ENCODE data around the gene DGCR6.
"Not testable (repeated sequence)": the region's sequence is repeated elsewhere in the genome, so short reads cannot be mapped to it uniquely, and the experiment has no call there.

DGCR6 gene

DNA sequence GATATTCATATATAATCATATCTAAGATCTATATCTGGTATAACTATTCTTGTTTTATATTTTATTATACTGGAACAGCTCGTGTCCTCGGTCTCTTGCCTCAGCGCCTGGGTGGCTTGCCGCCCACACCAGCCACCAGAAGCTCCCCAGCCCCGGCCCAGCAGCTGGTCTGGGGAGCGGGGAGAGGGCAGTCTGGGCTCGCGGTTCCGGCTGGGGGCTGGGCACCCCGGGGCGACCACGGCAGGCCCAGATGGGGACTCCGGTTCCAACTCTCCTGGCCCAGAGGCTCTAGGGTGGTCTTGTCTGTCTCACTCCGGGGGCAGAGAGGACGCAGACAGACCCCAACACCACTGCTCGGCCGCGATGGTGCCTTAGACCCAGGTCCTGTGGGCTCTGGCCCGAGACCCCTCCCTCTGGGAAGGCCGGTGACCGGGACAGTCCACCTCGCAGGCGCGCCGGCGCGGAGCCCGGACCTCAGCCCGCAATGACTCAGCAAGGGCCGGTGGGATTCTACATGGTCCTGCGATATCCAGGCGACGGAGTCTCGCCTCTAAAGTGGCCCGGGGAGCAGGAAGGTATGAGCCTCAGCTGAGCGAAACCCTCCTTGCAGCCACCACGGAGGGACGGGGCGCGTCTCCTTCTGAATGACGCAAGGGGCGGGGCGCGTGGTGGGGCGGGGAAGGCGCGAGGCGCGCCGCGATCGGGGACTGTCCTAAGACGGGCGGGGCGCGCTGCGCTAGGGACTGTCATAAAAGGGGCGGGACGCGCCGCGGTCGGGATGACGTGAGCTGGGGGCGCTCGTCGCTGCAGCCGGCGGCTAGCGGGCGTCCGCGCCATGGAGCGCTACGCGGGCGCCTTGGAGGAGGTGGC, at the start of gene DGCR6:
TSS of gene DGCR6 (plus strand) at position 781 of the 870 bp plus-strand sequence. CDS start at position 836, 55 bp downstream.
- DNase-seq (ENCODE audit: low spot score): no peak

DNA sequence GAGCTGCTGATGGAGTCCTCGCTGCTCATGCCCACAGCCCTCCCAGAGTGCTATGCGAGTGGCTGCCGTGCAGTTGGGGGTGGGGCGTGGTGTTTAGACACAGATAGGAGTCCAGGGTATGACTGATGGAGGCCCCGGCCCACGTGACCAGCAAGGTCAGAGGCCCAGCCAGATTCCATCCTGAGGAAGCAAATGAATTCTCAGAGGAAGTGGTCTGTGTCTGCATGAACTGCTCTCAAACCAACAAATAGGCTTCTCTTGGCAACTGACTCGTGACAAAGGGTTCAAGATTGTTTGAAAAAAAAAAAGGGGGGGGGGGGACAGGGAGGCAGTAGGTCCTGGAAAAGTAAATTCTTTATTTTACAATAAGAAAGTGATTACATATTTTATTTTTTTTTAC, 46.8 kb upstream of the DGCR6 start:
- DNase-seq (ENCODE audit: low spot score): not testable (repeated sequence)

DNA sequence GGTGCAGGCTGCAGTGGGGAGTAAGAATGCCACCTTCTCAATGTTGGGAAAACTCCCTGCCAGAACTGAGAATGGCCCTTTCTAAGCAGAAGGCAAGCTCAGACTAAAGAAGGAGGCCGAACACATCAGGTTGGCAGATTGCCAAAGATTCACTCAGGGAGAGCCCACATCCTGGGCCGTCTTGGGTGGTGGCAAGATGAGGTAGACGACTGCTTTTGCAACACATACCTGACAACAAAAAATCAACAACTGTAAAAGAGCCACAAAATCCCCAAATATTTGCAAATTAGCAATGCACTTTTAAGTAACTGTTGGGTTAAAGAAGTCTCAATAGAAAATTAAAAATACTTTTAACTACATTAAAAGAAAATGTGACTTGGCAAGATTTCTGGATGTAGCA, 24.9 kb upstream of the DGCR6 start:
- DNase-seq (ENCODE audit: low spot score): not testable (repeated sequence)

DNA sequence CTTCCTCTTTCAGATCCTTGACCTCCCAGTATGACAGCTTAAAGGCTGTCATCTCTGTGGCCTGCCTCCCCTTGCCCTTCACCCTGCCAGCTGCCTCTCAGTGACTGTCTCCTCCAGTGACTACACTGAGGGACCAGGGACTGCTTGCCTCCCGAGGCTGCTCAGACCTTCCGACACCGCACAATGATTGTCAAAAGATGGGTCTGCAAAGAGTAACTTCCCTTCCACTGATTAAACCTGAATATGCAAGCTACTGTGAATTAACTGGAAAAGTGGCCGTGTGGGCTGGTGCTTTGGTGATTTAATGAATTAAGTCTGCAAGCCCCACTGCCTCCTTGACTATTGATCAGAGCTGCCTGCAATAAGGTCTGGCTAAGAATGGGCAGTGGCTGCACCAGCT, 21.7 kb upstream of the DGCR6 start:
- DNase-seq (ENCODE audit: low spot score): not testable (repeated sequence)

DNA sequence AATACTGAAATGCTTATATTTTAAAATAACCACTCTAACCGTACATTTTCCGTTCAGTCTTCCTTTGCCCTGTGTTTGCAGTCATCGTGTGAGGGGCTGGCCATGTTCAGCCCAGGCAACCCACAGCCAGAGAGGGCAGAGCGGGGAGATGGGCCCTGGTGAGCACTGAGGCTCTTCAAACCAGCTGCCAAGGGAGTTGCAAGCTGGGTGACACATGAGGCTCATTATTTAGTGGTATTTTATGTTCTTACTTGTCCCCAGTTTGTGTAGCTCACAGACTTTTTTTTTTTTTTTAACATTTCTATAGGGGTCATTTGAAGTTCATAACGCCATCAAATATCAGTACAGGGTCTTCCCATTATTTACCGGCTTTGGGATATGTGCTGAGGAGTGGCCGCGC, 18.0 kb upstream of the DGCR6 start:
- DNase-seq (ENCODE audit: low spot score): no peak

DNA sequence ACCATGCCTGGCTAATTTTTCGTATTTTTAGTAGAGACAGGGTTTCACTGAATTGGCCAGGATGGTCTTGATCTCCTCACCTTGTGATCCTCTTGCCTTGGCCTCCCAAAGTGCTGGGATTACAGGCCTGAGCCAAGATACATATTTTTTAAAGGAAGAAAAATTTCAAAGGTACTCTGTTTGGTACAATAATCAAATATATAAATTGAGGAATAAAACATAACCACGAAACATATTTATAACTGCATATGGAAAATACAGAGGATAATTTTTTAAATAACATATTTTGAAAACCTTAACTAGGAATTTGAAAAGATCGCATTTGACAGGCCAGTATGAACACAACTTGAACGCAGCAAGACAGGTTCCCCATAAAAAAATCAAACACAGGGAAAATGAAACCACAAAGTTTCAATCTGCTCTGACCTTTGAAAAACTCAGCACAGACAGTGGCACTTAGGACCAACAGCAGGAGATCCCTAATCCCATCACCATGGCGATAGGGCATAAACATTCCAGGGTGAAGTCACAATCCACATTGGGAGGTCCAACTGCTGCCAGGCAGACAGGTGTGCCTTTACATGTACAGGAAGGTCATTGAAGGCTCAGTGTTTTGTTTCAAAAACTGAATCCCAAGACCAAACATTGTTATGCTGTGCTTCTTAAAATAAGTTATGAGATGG, 15.5 kb upstream of the DGCR6 start:
- not testable (repeated sequence) for DNase-seq (ENCODE audit: low spot score)

DNA sequence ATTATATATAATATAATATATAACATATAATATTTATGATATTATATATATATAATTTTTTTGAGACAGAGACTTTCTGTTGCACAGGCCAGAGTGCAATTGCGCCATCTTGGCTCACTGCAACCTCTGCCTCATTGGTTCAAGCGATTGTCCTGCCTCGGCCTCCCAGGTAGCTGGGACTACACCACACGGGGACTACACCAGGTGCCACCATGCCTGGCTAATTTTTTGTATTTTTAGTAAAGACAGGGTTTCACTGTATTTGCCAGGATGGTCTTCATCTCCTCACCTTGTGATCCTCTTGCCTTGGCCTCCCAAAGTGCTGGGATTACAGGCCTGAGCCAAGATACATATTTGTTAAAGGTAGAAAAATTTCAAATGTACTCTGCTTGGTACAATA, 12.3 kb upstream of the DGCR6 start:
- DNase-seq (ENCODE audit: low spot score): not testable (repeated sequence)

DNA sequence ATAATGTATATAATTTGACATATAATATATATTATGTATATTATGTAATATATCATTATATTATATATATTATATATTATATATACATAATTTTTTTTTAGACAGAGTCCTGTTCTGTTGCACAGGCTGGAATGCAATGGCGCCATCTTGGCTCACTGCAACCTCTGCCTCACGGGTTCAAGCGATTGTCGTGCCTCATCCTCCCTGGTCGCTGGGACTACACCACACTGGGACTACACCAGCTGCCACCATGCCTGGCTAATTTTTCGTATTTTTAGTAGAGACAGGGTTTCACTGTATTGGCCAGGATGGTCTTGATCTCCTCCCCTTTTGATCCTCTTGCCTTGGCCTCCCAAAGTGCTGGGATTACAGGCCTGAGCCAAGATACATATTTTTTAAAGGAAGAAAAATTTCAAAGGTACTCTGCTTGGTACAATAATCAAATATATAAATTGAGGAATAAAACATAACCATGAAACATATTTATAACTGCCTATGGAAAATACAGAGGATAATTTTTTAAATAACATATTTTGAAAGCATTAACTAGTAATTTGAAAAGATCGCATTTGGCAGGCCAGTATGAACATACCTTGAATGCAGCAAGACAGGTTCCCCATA, 10.0 kb upstream of the DGCR6 start:
- not testable (repeated sequence) for DNase-seq (ENCODE audit: low spot score)

DNA sequence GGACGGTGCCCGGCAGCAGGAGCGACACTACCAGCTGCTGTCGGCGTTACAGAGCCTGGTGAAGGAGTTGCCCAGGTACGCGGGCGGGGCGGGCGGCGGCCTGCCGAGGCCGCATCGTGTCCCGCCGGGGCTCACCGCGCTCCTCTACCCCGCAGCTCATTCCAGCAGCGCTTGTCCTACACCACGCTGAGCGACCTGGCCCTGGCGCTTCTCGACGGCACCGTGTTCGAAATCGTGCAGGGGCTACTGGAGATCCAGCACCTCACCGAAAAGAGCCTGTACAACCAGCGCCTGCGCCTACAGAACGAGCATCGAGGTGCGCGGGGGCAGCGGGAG, 258 bp downstream of the DGCR6 start:
- DNase-seq (ENCODE audit: low spot score): not testable (repeated sequence)

DNA sequence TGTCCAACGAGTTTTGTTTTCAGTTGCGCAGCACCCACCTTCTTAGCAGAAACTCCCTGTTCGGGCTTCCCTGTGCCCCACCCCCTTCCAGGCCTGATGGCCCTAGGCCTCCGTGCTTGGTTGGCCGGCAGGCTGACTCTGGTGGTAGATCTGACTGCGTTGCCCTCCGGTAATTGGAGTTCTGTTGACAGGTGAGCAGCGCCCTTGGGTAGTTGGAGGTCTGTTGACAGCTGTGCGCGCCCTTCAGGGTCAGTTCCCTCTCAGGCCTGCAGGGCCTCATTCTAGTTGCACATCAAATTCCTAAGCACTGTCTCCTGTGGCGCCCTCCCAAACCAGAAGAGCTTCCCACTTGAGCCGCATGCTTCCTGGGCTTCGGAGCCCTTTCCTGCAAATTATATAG, 776 bp downstream of the DGCR6 start:
- DNase-seq (ENCODE audit: low spot score): no peak

DNA sequence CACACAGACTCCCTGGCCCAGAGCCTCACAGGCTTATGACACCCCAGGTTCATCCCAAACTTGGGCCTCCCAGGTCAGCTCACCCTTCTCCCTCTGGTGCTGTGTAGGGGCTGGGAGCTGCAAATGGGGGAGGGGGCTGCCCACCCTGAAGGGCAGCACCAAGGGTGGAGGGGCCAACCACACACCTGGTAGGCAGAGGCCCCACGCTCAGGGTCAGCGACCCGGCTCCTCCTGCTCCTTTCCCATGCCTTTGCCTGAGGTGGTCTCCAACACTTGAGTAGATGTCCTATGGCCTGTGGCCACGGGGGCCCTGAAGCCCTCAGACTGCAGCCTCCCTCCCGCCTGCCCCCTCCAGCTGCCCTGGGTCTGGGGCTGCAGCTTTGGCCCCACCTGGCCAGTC, 3.4 kb downstream of the DGCR6 start:
- DNase-seq (ENCODE audit: low spot score): no peak

DNA sequence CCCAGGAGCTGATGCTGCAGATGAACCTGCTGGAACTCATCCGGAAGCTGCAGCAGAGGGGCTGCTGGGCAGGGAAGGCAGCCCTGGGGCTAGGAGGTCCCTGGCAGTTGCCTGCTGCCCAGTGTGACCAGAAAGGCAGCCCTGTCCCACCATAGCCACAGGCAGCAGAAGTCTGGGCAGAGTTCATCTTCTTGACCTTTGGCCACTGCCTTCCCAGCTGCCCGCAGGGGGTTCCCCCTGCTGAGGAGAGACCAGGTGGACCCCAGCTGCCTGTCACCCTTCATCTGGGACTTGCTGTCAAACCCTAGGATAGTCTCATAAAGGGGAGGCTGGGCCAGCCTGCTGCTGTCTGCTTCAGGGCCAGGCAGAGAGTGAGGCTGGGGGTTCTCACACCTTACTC, 5.4 kb downstream of the DGCR6 start:
- not testable (repeated sequence) for DNase-seq (ENCODE audit: low spot score)

DNA sequence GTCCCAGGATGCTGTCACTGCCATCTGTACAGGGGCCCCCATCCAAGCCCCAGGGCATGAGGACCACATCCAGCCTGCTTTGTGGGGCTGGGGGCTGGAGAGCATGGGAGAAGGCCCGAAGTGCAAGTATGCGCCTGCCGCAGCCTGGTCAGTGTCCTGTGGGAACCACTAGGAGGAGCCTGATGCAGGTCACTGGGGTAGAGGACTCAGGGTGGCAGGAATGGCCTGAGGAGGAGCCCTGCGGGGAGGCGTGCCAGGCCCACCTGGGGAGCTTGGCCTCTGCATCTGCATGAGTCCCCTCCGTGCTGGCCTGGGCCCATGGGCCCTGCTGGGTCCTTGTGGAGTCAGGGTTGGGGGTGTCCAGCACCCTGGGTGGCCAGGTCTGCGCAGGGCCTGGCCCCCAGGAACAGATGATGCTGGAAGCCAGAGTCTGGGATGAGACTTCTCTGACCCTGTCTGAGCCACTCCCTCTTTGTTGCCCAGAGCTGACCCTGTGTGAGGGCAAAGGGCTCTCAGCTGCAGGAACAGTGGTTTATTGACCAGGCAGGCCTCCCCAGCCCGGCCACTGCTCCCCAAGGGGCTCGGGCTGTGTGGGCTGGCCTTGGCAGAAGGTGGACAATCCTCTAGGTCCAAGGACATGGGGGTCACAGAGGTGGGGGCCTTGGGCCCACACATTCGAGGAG, 6.3 kb downstream of the DGCR6 start:
- not testable (repeated sequence) for DNase-seq (ENCODE audit: low spot score)

DNA sequence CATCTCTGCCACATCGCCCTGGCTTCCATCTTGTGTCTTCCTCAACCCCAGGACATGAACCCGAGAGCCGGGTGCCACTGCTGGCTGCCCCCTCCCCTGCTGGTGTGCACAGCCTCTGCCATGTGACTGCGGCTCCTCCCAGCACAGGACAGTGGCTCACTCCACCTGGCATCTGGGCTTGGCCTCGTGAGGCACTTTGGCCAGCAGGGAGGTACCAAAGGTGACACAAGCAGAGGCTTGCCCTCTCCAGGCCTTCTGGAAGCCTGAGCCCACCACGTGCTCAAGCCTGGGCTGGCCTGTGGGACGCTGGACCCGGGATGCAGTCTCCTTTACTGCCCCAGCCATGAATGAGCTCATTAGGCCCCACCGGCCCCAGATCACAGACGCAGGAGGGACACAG, 8.4 kb downstream of the DGCR6 start:
- not testable (repeated sequence) for DNase-seq (ENCODE audit: low spot score)

DNA sequence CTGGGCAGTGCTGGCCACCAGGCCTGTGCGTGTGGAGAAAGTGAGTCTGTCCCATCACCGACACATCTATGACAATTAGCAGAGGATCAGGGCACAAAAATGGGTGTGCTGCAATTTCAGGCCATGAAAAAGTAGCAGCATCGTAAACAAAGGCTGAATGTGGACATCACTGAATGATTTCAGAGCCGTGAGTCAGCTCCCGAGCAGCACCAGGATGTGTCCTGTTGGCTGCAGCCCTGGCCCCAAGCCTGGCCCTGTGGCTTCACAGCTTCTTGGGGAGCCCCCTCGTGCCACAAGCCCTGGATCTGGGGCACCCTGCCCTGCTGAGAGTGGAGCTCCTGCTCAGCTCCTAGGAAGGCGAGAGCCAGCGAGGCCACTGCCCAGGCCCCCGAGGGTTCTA, 9.4 kb downstream of the DGCR6 start:
- DNase-seq (ENCODE audit: low spot score): not testable (repeated sequence)

DNA sequence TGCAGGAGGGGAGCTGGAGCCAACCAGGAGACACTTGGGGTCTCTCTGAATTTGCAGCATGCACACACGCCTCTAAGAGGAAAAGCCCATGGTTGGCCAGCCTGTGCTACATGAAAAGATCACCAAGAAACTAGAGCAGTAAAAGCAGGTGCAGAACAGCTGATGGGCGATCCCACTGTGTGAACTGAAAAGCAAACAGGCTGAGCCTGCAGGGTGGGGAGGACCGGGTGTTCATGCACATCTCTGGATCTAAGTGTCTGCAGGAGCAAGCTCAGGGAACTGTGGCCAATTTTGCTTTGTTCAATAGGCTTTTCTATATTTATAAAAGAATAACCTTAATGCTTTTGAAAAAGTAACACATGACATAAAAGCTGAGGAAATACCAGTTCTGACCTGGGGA, 11.7 kb downstream of the DGCR6 start:
- not testable (repeated sequence) for DNase-seq (ENCODE audit: low spot score)

DNA sequence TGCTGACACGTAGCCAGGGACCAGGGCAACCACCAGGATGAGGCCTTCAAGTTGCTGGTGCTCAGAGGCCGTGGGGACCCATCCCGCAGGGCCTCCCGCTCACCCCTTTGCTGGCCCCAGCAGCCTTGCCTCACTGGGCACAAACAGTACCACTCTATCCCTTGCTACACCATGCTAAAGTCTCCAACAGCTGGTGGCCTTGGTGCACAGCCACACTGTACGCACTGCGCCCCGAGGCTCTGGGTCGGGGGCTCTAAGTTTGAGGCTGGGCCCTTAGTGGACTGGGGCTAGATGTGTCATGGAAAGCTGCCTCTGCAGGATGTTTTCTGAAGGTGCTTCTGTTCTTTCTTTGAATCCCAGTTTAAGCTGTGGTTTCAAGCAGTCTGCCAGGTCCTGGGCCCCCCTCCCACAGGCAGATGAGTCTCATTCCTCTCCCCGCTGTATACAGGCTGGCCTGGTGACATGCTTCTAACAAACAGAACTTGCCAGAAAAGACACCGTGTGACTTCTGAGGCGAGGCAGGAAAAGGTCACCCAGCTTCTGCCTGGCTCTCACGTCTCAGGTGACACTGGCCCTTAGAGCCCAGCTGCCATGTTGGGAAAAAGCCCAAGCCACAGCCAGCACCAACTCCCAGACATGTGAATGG, 14.3 kb downstream of the DGCR6 start:
- not testable (repeated sequence) for DNase-seq (ENCODE audit: low spot score)

DNA sequence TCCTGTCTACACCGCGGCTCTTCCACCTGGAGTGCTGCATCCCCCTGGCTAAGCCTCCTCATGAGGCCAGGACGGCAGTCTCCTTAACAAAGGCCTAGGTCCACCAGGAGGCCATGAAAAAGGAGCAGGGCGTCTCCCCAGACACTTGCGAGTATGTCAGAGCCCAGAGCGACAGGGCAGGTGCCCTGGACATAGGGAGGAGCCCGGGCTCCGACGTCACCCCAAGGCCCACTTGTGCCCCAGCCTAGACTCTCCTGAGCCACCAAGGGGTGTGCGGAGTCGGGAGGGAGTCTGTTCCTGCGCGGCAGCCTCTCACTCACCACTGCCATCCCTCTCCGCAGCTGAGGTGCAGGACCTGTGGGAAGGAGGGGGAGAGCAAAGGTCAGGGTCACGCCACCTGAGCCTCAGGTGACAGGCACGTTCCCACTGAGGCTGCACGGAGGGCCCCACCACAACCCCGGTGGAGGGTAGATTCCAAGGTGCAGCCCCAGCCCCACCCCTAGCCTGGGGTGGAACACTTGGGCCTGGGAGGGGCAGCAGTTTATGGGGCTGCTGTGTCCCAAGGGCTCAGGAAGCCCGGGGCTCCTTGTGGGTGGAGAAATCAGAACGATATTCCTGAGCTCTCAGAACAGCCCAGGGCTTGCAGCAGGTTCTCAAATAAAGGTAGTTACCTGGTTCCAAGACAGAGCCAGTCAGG, 19.4 kb downstream of the DGCR6 start:
- no peak for DNase-seq (ENCODE audit: low spot score)

DNA sequence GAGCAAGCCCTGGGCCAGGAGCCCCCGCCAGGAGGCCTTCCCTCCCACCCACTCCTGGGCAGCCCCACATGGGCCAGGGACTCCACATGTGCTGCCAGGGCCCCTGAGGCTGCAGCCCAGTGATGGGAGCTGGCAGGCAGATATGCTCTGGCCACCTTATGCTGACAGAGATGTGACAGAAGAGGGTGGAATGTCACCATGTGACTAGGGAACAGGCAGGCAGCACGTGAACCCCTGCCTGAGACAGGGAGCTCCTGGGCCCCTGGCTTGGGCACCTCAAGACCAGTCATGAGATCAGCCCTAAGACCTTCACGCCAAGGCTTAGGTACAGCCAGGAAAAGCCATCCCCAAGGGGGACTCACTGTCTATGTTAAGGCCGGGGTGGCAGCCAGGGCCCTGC, 20.9 kb downstream of the DGCR6 start:
- DNase-seq (ENCODE audit: low spot score): no peak

DNA sequence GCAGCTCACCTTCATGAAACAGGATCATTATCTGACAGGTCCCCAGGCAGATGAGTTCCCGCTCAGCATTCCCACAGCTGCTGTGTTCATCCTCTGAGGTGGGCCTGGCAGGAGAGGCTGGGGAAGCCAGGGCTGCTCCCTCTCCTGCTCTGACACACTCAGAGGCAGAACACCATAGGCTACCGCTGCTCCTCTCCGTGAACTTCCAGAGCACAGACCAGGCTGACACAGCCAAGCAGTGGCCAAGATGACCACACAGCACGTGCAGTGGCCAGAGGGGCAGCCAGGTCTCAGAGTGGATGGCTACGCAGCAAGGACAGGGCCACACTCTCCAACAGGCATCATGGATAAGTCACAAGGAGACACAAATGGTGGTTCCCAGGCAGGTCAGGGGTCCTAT, 21.5 kb downstream of the DGCR6 start:
- no peak for DNase-seq (ENCODE audit: low spot score)

DNA sequence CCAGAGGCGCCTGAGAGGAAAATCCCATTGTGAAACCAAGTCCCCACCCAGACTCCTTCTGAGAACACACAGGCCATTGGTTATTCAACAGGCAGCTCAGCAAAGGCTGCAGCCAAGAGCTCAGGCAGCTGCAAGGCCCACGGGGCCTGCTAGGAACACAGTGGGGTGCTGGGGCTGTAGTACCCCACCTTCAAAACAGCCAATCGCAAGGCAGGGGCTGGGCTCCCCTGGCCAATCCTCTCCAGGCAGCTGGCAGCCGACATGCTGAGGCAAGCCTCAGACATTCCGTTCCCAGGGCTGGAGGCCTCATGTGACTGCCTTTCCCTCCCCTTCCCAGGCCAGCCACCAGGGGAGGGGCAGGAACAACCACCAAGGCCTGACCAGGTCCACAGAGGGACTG, 23.3 kb downstream of the DGCR6 start:
- DNase-seq (ENCODE audit: low spot score): no peak
